A172 (cell line): ENCODE measurements around the gene SEMA3A. TPM values are rescaled to one million over a fixed set of nuclear protein-coding genes. Genes with fewer than 3 reads are reported as not detected.
A peak's percentile ranks its signal among the peaks of the same experiment; 100 is the strongest.
"Not testable (repeated sequence)": the region's sequence is repeated elsewhere in the genome, so short reads cannot be mapped to it uniquely, and the experiment has no call there.

Experiments used
- DNase-seq: peaks from one replicate; pipeline ENCODE4 v3.0.0-alpha.2; 2015; ENCODE audit warnings: low spot score
- total RNA-seq: library from RNA; depleted of rRNA; stranded (reverse); fragments of >200 nt; shearing (Covaris generic); gene quantifications from 2 replicates; pipeline ENCODE4 v1.2.3, GENCODE V29; 2014; rRNA removed

SEMA3A gene
- total RNA-seq: 11.6 and 16.2 TPM in 2 replicates

DNA sequence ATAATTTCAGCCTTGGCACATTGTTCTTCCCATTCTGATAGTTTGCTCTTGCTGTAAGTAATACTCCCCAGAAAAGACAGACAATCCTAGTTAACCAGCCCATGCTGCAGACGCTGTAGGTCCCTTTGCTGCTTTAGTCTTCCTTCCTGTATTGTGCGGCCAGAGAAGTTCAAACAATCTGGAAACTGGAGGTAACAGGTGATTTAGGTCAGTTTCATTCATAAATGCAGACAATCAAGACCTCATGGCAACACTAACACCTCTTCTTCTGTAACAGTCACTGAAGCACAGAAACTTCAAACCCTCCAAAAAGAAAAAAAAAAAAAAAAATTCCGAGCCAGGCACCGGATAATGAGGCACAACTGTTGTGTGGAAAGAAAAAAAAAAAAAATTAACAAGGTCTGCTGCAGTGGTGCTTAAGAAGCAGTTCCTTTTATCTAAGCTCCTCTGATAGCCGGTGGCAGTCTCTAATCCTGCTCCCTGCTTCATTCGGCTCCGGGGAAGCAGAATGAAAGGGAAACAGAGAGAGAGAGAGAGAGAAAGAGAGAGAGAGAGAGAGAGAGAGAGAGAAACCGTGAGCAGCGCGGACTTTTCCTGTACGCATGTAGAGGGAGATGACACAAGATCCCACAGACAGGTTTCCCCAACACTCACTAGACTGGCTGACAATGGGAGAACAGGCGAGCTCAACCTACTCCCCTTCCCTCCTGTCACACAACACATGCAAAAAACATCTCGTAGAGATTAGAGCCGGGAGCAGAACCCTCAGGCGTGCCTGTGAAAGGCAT, at the start of gene SEMA3A:
Gene SEMA3A (minus strand): TSS at position 306 of the 788 bp plus-strand sequence. CDS start 203 bp downstream, at position 103.
- peak; percentile 78 for DNase-seq

DNA sequence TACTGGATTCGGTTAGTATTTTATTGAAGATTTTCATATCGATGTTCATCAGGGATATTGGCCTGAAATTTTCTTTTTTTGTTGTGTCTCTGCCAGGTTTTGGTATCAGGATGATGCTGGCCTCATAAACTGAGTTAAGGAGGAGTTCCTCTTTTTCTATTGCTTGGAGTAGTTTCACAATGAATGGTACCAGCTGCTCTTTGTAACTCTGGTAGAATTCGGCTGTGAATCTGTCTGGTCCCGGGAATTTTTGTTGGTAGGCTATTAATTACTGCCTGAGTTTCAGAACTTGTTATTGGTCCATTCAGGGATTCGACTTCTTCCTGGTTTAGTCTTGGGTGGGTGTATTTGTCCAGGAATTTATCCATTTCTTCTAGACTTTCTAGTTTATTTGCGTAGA, 48.4 kb upstream of the SEMA3A start:
- DNase-seq: not testable (repeated sequence)

DNA sequence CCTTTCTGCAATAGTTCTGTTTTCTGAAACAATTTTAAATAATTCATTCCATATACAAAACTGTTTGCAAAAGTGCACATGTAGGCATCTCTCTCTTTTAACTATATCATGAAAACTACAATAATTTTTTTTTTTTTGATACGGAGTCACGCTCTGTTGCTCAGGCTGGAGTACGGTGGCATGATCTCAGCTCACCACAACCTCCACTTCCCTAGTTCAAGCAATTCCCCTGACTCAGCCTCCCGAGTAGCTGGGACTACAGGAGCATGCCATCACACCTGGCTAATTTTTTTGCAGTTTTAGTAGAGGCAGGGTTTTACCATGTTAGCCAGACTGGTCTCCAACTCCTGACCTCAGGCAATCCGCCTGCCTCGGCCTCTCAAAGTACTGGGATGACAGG, 44.0 kb upstream of the SEMA3A start:
- no peak for DNase-seq

DNA sequence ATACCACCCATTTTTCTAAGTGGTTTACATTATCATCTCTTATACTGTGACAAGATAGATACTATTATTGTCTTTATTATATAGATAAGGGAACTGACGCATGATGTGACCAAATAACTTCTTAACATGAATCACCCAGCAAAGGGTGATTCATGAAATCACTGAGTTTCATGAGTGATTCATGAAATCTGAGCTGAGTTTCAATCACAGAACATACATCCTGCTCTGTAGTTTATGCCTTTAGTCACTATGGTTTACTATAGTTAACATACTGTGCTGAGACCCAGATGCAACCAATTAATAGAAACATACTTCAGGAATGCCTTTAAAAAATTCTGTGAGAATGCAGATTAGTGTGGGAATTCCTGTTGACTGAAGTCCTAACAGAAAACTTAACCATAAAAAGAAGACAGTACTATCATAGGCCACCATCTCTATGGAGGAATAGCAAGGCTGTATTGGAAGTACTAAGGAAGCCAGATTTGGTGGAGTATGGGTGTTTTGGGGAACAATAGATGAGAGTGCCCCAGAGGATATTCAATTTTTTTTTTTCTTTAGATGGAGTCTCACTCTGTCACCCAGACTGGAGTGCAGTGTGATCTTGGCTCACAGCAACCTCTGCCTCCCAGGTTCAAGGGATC, 43.1 kb upstream of the SEMA3A start:
- peak; percentile 84 for DNase-seq

DNA sequence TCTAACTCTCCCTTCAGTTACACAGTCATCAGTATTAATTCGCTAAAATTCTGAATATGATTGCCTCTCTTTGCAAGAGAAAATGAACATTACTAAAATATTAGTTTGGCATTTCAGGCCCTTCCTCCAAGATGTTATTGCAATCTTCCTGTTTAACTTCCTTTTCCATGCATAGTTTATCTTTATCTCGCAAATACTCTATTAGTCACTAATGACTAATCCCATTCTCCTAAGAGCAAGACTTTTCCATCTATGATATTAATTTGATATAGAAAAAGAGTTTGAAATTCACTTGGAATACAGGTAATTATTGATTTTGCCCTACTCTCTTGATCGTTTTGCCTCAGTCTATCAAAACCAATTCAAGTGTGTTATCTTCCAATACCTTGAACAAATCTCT, 41.8 kb upstream of the SEMA3A start:
- DNase-seq: peak; percentile 21

DNA sequence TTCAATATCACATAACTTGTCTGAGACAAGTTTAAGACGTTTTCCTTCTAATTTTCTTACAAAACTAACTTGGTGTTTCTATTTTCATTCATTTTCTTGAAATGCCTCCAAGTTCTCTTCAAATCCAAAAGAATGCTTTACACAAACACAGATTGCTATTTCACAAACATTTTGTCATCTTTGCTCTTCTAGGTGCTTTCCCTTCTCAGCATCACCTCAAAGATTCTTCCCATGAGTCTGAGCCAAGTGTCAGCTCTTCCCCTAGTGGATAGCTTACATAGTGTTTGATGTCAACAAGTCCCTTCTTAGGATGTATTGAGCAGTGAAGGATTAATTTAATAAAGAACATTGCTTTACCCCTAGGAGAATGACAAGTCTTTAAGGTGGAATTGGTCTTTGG, 38.1 kb upstream of the SEMA3A start:
- DNase-seq: peak; percentile 29

DNA sequence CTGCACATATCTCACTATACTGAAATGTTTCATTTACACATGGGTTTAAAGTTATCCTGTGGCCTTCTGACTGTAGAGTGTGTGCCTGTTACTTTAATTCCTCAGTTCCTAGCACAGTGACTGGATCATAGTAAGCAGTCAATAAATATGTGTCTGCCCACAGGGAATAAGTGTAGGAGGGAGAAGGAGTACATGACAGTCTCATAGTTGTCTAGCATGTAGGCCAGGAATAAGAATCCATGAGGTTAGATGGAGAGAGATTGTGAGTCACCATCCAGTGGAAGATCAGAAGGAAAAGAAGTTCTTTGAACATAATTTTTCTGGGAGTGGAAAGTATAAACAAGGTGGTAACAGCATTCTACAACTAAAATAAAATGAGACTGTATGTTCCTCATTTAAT, 36.6 kb upstream of the SEMA3A start:
- DNase-seq: no peak

DNA sequence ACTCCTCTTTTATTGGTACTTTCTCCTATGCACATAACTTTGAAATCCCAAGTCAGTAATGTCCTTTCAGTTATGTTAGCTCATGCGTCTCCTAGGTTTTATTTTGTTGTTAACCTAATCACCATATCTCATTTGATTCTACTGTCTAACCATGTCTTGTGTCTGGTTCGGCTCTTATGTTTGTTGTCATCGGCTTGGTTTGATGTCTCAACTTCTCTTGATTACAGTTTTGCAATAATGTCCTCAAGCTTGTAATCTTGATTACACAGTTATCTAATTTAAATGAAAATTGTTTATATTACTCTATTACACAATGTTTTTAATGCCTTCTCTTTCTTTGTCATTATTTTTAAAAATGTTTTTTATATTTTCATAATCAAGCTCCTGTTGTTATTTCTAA, 35.9 kb upstream of the SEMA3A start:
- DNase-seq: no peak

DNA sequence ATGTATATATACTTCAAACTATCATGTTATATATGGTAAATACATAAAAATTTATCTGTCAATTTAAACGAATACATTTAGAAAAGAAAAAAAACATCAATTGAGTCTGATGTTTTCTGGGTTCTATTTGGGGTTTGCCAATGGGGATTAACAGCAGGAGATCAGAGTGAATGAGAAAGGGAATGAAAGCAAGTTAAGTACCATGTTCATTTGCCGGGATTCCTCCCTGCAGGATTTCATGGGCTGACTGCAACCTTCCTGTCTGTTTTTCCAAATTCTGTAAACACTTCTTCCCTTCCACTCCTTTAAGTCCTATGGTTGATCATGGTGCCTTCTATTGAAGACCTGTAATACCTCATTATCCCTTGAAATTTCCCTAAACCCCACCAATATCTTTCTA, 33.9 kb upstream of the SEMA3A start:
- DNase-seq: no peak

DNA sequence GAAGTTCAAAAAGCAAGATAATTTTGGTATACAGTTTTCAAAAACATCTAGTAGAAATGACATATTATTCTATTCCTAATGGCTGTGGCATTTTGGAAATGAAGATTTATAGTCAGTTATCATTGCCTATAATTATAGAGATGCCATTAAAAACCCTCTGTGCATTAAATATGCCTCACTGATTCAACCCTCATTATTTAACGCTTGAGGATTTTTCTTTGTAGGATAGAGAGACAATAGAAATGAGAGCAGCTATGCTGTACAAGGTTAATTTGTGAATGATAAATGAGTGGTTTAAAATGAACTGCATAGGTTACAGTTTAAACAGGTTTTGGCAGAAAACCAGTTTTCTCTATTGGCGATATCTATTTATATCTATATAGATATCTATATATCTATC, 32.2 kb upstream of the SEMA3A start:
- DNase-seq: no peak

DNA sequence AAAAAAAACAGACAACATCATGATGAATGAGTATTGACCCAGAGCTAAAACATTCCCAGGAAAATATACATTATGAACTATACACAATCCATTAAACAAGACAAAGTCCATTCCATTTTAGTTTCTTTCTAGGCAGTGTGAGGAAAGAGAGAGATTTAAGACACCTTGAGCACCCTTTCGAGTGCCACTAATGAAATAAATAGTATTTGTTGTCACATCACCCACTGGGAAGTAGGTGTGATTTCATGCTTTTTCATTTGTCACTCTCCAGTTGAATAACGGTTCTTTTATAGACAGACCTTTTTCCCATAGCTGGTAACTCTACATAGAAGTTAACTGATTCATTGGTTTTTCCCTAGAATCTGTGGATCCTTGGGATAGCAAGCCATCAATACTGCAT, 29.9 kb upstream of the SEMA3A start:
- no peak for DNase-seq

DNA sequence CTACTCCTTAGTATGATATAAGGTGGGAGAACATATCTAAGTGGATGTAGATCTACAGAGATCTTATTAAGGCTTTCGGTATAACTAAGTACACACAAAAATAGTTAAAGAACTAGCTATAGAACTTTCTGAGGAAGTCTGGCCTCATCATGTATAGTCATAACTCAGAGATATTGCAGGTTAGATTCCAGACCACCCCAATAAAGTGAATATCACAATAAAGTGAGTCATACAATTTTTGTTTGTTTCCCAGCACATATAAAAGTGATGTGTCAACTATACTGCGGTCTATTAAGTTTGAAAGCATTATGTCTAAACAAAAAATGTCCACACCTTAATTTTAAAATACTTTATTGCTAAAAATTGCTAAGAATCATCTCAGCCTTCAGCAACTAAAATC, 24.7 kb upstream of the SEMA3A start:
- DNase-seq: peak; percentile 24

DNA sequence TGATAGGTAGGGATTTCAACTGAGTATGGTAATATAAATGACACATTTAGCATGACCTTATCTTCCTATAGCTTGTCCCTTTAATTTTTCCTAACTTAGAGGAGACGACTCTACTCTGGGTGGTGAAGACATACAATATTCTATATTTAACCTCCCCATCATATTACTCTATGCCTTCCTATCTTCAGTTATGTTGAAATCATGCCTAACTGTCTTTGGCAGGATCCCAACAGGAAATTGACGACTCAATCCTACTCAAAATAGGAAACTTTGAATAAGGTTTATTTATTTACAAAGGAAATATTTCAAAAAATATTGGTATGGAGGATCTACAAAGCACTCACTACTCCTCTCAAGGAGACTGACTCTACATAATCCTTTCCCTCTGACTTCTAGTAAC, 24.1 kb upstream of the SEMA3A start:
- peak; percentile 22 for DNase-seq

DNA sequence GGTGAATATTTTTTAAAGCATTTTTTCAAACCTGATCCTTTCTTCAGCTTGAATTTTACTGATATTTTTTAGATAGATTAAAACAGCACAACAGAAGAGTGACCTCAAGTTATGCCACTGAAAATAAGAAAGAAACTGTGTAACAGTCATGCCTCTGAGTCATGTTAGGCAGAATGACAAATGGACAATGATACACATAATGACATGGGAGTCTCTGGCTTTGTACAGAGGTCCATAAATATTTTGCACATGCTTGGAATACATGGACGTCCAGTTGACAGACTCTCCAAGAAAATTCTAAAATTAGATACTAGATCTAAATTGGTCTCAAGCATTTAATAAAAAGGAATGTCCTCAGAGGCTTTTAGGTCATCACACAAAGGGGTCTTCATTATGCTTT, 21.9 kb upstream of the SEMA3A start:
- no peak for DNase-seq

DNA sequence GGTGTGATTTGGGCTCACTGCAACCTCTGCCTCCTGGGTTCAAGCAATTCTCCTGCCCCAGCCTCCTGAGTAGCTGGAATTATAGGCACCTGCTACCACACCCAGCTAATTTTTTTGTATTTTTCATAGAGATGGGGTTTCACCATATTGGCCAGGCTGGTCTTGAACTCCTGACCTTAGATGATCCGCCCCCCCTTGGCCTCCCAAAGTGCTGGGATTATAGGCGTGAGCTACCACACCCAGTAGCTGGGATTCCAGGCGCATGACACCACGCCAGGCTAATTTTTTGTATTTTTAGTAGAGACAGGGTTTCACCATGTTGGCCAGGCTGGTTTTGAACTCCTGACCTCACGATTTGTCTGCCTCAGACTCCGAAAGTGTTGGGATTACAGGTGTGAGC, 20.2 kb upstream of the SEMA3A start:
- DNase-seq: not testable (repeated sequence)

DNA sequence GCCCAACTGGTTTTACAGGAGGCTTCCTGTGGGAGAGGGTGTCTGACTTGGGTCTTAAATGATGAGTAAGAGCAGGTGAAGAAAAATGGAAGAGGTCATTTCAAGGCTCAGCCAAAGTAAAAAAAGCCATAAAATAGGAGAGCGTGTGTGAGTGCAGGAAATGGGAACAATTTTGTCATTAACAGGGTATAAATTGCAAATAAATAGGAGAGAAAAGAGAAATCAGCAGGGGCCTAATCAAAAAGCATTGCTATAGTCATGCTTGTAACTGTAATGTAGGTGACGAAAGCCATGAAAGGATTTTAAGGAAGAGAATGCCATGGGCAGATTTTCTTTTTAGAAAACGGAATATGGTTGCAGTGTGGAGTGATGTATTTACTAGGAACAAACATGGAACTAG, 15.7 kb upstream of the SEMA3A start:
- DNase-seq: no peak

DNA sequence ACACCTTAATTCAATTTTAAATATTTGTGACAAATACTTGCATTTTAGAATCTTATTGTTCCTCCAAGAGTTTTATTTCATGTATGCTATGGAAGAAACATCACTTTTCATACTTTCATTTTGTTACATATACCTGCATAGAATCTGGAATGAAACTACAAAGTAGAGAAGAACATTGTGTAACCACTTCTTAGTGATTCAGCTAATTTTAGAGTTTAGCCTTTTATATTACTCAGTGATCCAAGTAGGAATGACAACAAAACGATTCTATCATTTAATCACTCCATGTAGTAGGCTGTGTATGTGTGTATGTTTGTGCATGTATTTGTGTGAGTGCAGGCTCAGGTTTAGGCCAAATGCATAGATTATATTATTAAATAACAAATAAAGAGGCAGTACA, 14.4 kb upstream of the SEMA3A start:
- DNase-seq: no peak

DNA sequence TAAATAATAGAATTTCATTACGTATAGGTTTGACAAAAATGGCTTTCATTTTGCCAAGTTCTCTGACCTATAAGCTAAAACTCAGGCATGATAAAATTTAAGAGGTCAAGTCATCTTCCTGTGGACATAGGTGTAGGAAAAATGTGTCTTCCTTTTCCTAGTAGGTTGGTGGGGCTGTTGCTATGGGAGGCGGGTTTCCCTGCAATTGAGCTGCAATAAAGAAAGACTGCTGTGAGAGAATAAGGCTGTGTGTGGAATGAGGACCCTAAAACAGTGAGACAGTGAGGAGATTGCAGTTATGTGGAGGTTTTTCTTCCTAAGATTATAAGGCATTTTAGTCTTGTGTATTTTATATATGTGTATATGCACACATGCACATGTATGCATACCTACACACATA, 13.0 kb upstream of the SEMA3A start:
- DNase-seq: no peak

DNA sequence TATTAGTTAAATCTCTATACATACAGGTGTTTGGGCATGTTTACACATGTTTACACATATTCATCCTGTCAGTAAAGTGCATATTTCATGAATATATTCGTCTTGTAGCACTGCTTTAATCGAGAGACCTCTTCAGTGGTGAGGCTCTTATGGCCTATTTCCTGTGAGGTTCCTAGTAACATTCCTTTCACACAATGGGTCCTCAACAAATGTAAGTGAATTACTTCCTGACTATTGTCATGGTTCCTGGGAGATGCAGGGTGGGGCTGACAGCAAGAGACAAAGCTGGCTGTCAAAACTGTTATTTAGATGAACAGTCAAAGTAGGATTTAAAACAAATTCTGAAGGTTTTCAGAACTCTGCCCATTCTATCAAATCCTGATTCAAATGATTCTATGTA, 12.4 kb upstream of the SEMA3A start:
- no peak for DNase-seq

DNA sequence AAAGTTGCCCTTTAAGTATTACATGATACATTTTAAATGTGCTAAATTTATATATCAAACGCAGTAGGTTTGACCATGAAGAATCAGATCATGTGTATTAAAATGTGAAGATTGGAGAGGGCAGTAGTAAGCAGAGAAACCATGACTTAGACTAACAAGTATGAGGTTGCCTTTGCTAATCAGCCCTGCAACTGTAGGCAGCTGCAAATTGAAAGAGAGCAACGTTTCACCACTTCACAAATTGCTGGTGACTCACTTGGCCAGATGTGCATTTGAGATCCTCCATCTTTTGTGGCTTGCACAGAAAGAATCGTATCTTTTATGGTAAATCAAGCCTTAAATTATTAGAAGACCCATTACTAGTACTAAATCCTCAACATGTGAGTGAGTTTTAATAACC, 10.1 kb upstream of the SEMA3A start:
- no peak for DNase-seq

DNA sequence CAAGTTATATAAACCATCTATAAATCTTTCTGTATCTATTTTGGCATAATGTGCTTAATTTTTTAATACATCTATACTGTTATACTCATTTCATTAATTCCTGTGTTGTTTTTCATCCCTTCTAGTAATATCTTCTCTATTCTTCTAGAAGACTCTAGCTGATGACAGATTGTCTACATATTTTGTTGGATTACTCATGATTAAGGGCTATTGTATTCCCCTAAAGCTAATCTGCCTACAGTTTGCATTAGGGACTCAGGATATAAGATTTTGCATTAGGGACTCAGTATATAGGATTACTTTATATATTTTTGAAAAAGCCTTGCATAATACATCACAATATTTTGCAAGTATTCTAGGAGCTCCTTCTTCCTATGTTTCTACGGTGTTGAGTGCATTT, 8.3 kb upstream of the SEMA3A start:
- DNase-seq: no peak

DNA sequence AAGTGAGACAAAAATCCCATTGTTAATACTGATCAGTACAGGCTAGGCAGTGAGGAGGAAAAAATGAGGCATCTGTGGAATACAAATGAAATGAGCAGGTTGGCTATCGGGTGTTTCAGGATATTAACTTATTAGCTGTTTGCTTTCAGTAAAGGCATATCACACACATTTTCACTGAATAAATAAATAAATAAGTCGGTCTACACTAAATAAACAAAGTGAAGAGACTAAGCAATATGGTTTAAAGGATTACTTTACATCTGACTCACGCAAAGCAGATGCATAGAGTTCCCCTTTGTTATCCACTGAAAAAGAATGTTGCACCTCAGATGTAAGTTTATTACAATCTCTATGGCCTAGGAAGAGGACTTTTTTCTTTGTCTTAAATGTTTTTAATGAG, 6.3 kb upstream of the SEMA3A start:
- peak; percentile 16 for DNase-seq

DNA sequence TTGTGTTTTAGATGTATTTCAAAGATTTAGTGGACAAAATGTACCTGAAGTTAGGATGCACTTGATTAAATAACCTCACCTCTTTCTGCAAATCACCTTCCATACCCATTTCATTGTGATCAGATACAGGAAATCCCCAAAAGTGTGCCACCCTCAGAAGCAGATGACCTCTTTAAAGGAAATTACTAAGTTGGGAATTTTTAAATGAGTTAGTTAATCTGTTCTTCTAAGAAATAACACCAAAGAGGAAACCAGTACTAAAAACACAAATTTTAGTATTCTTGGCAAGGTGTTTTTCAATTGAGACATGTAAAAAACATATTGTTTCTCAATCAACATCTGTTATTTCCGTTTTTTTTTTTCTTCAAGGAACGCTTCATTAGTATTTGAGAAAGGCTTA, 4.6 kb upstream of the SEMA3A start:
- DNase-seq: no peak

DNA sequence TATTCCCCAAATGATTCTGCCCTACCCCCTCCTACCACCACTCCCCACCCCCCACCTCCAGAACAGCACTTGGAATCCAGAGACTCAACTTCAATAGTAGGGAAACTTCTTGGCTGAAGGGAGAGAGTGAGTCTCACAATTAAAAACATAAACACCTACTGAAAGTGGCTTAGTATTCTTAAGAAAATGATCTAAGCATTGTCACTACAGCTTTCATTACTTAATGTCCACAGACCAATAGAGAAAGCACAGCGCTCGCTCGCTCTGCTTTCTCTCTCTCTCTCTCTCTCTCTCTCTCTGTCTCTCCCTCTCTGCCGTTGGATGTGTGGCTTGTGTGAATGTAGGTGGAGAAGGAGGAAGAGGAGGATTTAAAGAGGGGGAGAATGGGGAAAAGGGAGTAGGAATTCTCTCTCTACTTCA, 1.5 kb upstream of the SEMA3A start:
- peak; percentile 52 for DNase-seq
